IMR-90 (cell line): ENCODE measurements around the gene ALKBH1. TPM values are rescaled to one million over a fixed set of nuclear protein-coding genes. Genes with fewer than 3 reads are reported as not detected.

Experiments
- ATAC-seq: fragments of 200-7000 bp; cut with Tn5 transposase; 2 replicates; pipeline ENCODE4 v1.9.1; 2020; ENCODE audit warnings: low read depth, mild to moderate bottlenecking, moderate library complexity
- BruUV-seq: library from RNA; stranded (reverse); fragments of 400-500 nt; replicated peaks from 2 replicates; lab custom pipeline; 2021; lab: Mats Ljungman, UMichigan
- CTCF ChIA-PET: fragments of 300-600 bp; formaldehyde crosslinking; extraction: SDS; loops from one replicate; lab custom pipeline; 2021; ENCODE audit warnings: antibody characterized with exemption; lab: Yijun Ruan, JAX
- POLR2A ChIA-PET: fragments of 300-600 bp; sonication (Branson Sonifier 250); formaldehyde crosslinking; loops from one replicate; lab custom pipeline; 2022; ENCODE audit warnings: antibody characterized with exemption; ENCODE audit not compliant: unreplicated experiment; lab: Charles Lee
- DNase-seq: peaks from one replicate; pipeline ENCODE4 v3.0.0; 2013
- H2AFZ ChIP-seq: replicated peaks from 2 replicates; pipeline ENCODE3; 2013; ENCODE audit warnings: low read length, mild to moderate bottlenecking; ENCODE audit not compliant: poor library complexity
- H2AK5ac ChIP-seq: 2 replicates; pipeline ENCODE4 v1.6.1; 2013; ENCODE audit warnings: low read depth, low read length, inconsistent platforms
- H2AK9ac ChIP-seq: replicated peaks from 2 replicates; pipeline ENCODE3; 2013; ENCODE audit warnings: mild to moderate bottlenecking, low read depth, low read length, moderate library complexity; ENCODE audit not compliant: poor library complexity
- H2BK120ac ChIP-seq: 2 replicates; pipeline ENCODE4 v1.6.1; 2013; ENCODE audit warnings: low read depth, low read length, inconsistent platforms
- H2BK15ac ChIP-seq: 3 replicates; pipeline ENCODE4 v1.6.1; 2013; ENCODE audit warnings: low read depth, low read length, inconsistent platforms
- H2BK20ac ChIP-seq: 2 replicates; pipeline ENCODE4 v1.6.1; 2013; ENCODE audit warnings: low read depth, mild to moderate bottlenecking, inconsistent platforms, low read length, moderate library complexity
- H2BK5ac ChIP-seq: 2 replicates; pipeline ENCODE4 v1.6.1; 2013; ENCODE audit warnings: mild to moderate bottlenecking, low read depth, low read length, inconsistent platforms; ENCODE audit not compliant: poor library complexity, severe bottlenecking
- H3K14ac ChIP-seq: replicated peaks from 2 replicates; pipeline ENCODE4 v1.6.1; 2013; ENCODE audit warnings: low read depth, low read length, inconsistent platforms
- H3K18ac ChIP-seq: 2 replicates; pipeline ENCODE4 v1.6.1; 2013; ENCODE audit warnings: low read depth, low read length, control low read depth
- H3K23ac ChIP-seq: 2 replicates; pipeline ENCODE4 v1.6.1; 2013; ENCODE audit warnings: low read depth, low read length, inconsistent platforms
- H3K27ac ChIP-seq: 2 replicates; pipeline ENCODE4 v1.5.1; 2013; ENCODE audit warnings: mild to moderate bottlenecking, control low read depth, low read length; ENCODE audit not compliant: insufficient read depth
- H3K27me3 ChIP-seq: 2 replicates; pipeline ENCODE4 v1.6.1; 2013; ENCODE audit warnings: low read length; ENCODE audit not compliant: control insufficient read depth, insufficient read depth
- H3K36me3 ChIP-seq: 2 replicates; pipeline ENCODE4 v1.6.1; 2013; ENCODE audit warnings: low read length, mixed read lengths; ENCODE audit not compliant: control insufficient read depth, insufficient read depth
- H3K4ac ChIP-seq: 2 replicates; pipeline ENCODE4 v1.6.1; 2013; ENCODE audit warnings: low read depth, low read length, inconsistent platforms
- H3K4me1 ChIP-seq: 2 replicates; pipeline ENCODE4 v1.6.1; 2013; ENCODE audit warnings: low read length, mixed read lengths; ENCODE audit not compliant: control insufficient read depth, insufficient read depth
- H3K4me2 ChIP-seq: 2 replicates; pipeline ENCODE4 v1.6.1; 2013; ENCODE audit warnings: low read depth, mild to moderate bottlenecking, control low read depth, low read length, moderate library complexity
- H3K4me3 ChIP-seq: 2 replicates; pipeline ENCODE4 v1.5.1; 2013; ENCODE audit warnings: low read depth, mild to moderate bottlenecking, control low read depth, low read length, moderate library complexity; ENCODE audit not compliant: insufficient read depth
- H3K56ac ChIP-seq: 2 replicates; pipeline ENCODE4 v1.6.1; 2013; ENCODE audit warnings: low read length, inconsistent platforms; ENCODE audit not compliant: insufficient read depth; ENCODE audit errors: extremely low read depth
- H3K79me1 ChIP-seq, 2 experiments: 2 replicates each; pipeline ENCODE4 v1.6.1; 2013; ENCODE audit warnings: low read length in 2 of 2, inconsistent platforms in 1 of 2, low read depth in 1 of 2
- H3K9ac ChIP-seq: 2 replicates; pipeline ENCODE4 v1.6.1; 2013; ENCODE audit warnings: low read depth, low read length, control low read depth
- H3K9me1 ChIP-seq: 2 replicates; pipeline ENCODE4 v1.6.1; 2013; ENCODE audit warnings: low read length, inconsistent platforms; ENCODE audit not compliant: insufficient read depth
- H3K9me3 ChIP-seq: 2 replicates; pipeline ENCODE4 v1.6.1; 2013; ENCODE audit warnings: low read length; ENCODE audit not compliant: control insufficient read depth, insufficient read depth
- H4K20me1 ChIP-seq: 2 replicates; pipeline ENCODE4 v1.6.1; 2013; ENCODE audit warnings: low read length, inconsistent platforms; ENCODE audit not compliant: insufficient read depth
- H4K5ac ChIP-seq: 2 replicates; pipeline ENCODE4 v1.6.1; 2013; ENCODE audit warnings: mild to moderate bottlenecking, low read depth, low read length, control low read depth
- H4K8ac ChIP-seq, 2 experiments: 2 replicates each; pipeline ENCODE4 v1.6.1; 2013; ENCODE audit warnings: low read depth in 2 of 2, low read length in 2 of 2, control low read depth in 1 of 2, inconsistent platforms in 1 of 2
- H4K91ac ChIP-seq: 2 replicates; pipeline ENCODE4 v1.6.1; 2013; ENCODE audit warnings: low read depth, low read length, inconsistent platforms; ENCODE audit not compliant: insufficient read depth
- BHLHE40 ChIP-seq: fragments of 150-350 bp; IDR thresholded peaks from 2 replicates; pipeline ENCODE4 v1.6.1; 2016; ENCODE audit warnings: mild to moderate bottlenecking, low read depth, low read length
- CEBPB ChIP-seq: IDR thresholded peaks from 2 replicates; pipeline ENCODE4 v1.6.1; 2012; ENCODE audit warnings: low read depth, low read length, improper control_type of control experiment
- FOS ChIP-seq: fragments of 150-350 bp; IDR thresholded peaks from 2 replicates; pipeline ENCODE4 v1.6.1; 2016; ENCODE audit warnings: low read depth, low read length
- MAFK ChIP-seq: IDR thresholded peaks from 2 replicates; pipeline ENCODE4 v1.6.1; 2012; ENCODE audit warnings: low read depth, low read length, improper control_type of control experiment
- MAZ ChIP-seq: IDR thresholded peaks from 2 replicates; pipeline ENCODE4 v1.6.1; 2012; ENCODE audit warnings: low read depth, mild to moderate bottlenecking, low read length, improper control_type of control experiment, moderate library complexity, borderline replicate concordance
- MXI1 ChIP-seq: IDR thresholded peaks from 2 replicates; pipeline ENCODE4 v1.6.1; 2012; ENCODE audit warnings: low read depth, mild to moderate bottlenecking, low read length, moderate library complexity, borderline replicate concordance
- NFE2L2 ChIP-seq: fragments of 150-350 bp; IDR thresholded peaks from 2 replicates; pipeline ENCODE4 v1.6.1; 2016; ENCODE audit warnings: low read depth, mild to moderate bottlenecking, low read length
- POLR2A ChIP-seq: IDR thresholded peaks from 2 replicates; pipeline ENCODE4 v1.6.1; 2012; ENCODE audit warnings: mild to moderate bottlenecking, low read depth, low read length
- RAD21 ChIP-seq: IDR thresholded peaks from 2 replicates; pipeline ENCODE4 v1.6.1; 2012; ENCODE audit warnings: low read length, improper control_type of control experiment
- RFX5 ChIP-seq: IDR thresholded peaks from 2 replicates; pipeline ENCODE4 v1.8.0; 2012; ENCODE audit warnings: low read depth, mild to moderate bottlenecking, low read length, moderate library complexity
- SMC3 ChIP-seq: fragments of 150-350 bp; IDR thresholded peaks from 2 replicates; pipeline ENCODE4 v1.6.1; 2016; ENCODE audit warnings: low read depth, mild to moderate bottlenecking, antibody characterized with exemption, low read length, moderate library complexity
- WGBS, 2 experiments: methylation state at CpG; one replicate each; pipeline versions ENCODE4 v1.1.5 to v1.1.7; 2013; ENCODE audit warnings: missing lambda C conversion rate in 2 of 2; ENCODE audit not compliant: insufficient read length in 1 of 2; ENCODE audit errors: extremely low coverage in 2 of 2; 5-methylcytosine and 5-hydroxymethylcytosine counted together
- dilution Hi-C: fragments of 300-500 bp; cut with HindIII; formaldehyde crosslinking; loops from one replicate; pipeline ENCODE4 v1.14.3; 2018; ENCODE audit warnings: low sequenced_read_pairs; ENCODE audit not compliant: unreplicated experiment
- in situ Hi-C: fragments of 300-500 bp; cut with MboI; formaldehyde crosslinking; loops from 3 replicates; pipeline ENCODE4 v1.14.3; 2019; ENCODE audit warnings: low sequenced_read_pairs, inconsistent platforms, mixed read lengths
- intact Hi-C: fragments of 100-400 bp; cut with micrococcal nuclease; formaldehyde crosslinking; loops from 2 replicates; pipeline ENCODE4 v1.10.0; 2022
- polyA plus RNA-seq, 3 experiments: library from polyadenylated mRNA; depleted of rRNA; stranded (reverse); fragments of >200 nt; gene quantifications; 2 replicates each; pipeline ENCODE4 v1.2.3, GENCODE V29; 2012; ENCODE audit warnings: low replicate concordance in 1 of 3
- total RNA-seq: library from RNA; depleted of rRNA; stranded (reverse); fragments of >200 nt; gene quantifications from 2 replicates; pipeline ENCODE4 v1.2.3, GENCODE V29; 2012
- TF ChIP-seq, protein P1 (sequence below): fragments of 150-350 bp; IDR thresholded peaks from 2 replicates; pipeline ENCODE4 v1.6.1; 2016; ENCODE audit warnings: low read depth, mild to moderate bottlenecking, low read length, moderate library complexity, borderline replicate concordance
- TF ChIP-seq, protein P2 (sequence below): fragments of 150-350 bp; IDR thresholded peaks from 2 replicates; pipeline ENCODE4 v1.6.1; 2017; ENCODE audit warnings: mild to moderate bottlenecking, antibody characterized with exemption, low read length, low read depth
- TF ChIP-seq, protein P3 (sequence below): conservative IDR thresholded peaks from 2 replicates; pipeline ENCODE4 v1.5.1; 2012; ENCODE audit warnings: mild to moderate bottlenecking, low read depth, low read length, improper control_type of control experiment

ALKBH1 gene
- total and polyA plus RNA-seq, 2 of the 4 experiments (the other 2 are of a cell fraction), result 10.0 to 10.8 TPM

DNA sequence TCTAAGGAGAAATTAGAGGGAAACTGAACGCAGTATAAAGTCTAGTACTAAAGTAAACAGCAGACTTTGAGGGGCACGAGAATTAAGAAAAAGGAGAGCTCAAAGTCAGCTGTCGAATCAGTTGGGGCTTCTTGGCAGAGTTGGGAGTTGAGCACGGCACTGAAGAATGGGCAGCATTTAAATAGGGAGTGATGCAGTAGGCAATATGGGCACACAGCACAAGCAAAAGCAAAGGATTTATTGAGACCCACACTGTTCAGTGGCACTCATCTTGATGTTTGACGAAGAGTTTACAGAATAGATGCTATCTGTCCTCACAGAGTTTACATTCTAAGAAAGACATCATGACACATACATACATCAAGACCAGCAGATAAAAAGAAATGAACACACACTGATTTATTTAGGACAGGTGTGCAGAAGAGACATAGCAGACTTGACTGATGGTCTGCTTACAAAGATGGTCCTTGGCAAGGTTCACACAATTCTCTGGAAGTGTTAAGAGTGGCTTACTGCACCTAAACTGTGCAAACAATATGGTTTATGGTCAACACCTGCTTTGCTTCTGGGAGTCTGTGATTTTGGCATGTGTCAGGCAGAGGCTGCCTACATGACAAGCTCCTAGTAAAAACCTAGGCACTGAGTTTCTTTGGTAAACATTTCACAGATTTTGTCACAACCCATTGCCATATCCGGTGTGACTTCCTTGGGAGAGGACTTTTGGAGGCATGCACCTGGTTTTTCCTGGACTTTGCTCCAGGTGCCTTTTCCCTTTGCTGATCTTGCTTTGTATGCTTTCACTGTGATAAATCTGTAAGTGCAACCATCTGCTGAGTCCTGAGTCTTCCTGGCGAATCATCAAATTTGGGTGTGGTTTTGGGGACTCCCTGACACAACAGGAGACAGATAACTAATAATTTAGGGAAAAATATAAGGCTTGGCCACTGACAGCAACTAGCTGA, 26.3 kb downstream of the ALKBH1 start:
- Histone ChIP-seq H2AFZ (no peak overlapping the region), H3K4me2 (0 out of 2 replicates have a peak overlapping the region, but pooled peaks have one; percentile 22), H3K23ac (no peak overlapping the region), H3K18ac (no peak overlapping the region), H4K5ac (no peak overlapping the region), H2BK5ac (no peak overlapping the region), H4K20me1 (peaks cover 12% of the 10 kb centered on the region; the same call in 1 of the 2 replicates), H3K9me3 (no peaks in the 10 kb centered on the region), H3K36me3 (peaks cover 10% of the 10 kb centered on the region), H2BK15ac (no peak overlapping the region), H3K4me1 (peaks cover 5% of the 10 kb centered on the region), H3K4me3 (no peak overlapping the region), H3K27ac (no peak overlapping the region), H2AK5ac (no peak overlapping the region), H3K9me1 (peaks cover 6% of the 10 kb centered on the region), H2AK9ac (peak overlapping the region; percentile 19), H3K27me3 (no peaks in the 10 kb centered on the region), H3K56ac (no peak overlapping the region), H2BK120ac (no peak overlapping the region), H3K9ac (no peak overlapping the region), H3K4ac (no peak overlapping the region), H2BK20ac (no peak overlapping the region), H4K91ac (no peak overlapping the region), H3K14ac (no peak overlapping the region), H3K79me1 (peaks cover 6 to 9% of the 10 kb centered on the region in 2 experiments; a peak in 3 of 4 replicates), H4K8ac (no peak overlapping the region)
- CTCF ChIA-PET, result no interaction called here
- in situ Hi-C loops, result no loop called here
- no peak for ATAC-seq
- peak; percentile 25 for DNase-seq
- intact Hi-C loops, result no loop called here
- POLR2A ChIA-PET, result no interaction called here
- 74% methylated on average over 5 of the region's 7 CpGs; no CpG with 5 or more reads in 1 of the 2 experiments for WGBS, 2 experiments
- dilution Hi-C loops, result no loop called here
- no TSS peak for BruUV-seq
- no peak for TF ChIP-seq NFE2L2
- TF ChIP-seq CEBPB, result no peak
- no peak for TF ChIP-seq RAD21
- TF ChIP-seq FOS, result no peak
- no peak for TF ChIP-seq POLR2A
- TF ChIP-seq, protein P1, sequence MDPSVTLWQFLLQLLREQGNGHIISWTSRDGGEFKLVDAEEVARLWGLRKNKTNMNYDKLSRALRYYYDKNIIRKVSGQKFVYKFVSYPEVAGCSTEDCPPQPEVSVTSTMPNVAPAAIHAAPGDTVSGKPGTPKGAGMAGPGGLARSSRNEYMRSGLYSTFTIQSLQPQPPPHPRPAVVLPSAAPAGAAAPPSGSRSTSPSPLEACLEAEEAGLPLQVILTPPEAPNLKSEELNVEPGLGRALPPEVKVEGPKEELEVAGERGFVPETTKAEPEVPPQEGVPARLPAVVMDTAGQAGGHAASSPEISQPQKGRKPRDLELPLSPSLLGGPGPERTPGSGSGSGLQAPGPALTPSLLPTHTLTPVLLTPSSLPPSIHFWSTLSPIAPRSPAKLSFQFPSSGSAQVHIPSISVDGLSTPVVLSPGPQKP, result no peak
- no peak for TF ChIP-seq RFX5
- no peak for TF ChIP-seq MXI1
- no peak for TF ChIP-seq SMC3
- no peak for TF ChIP-seq MAFK
- TF ChIP-seq, protein P2, sequence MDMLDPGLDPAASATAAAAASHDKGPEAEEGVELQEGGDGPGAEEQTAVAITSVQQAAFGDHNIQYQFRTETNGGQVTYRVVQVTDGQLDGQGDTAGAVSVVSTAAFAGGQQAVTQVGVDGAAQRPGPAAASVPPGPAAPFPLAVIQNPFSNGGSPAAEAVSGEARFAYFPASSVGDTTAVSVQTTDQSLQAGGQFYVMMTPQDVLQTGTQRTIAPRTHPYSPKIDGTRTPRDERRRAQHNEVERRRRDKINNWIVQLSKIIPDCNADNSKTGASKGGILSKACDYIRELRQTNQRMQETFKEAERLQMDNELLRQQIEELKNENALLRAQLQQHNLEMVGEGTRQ, result no peak
- TF ChIP-seq, protein P3, sequence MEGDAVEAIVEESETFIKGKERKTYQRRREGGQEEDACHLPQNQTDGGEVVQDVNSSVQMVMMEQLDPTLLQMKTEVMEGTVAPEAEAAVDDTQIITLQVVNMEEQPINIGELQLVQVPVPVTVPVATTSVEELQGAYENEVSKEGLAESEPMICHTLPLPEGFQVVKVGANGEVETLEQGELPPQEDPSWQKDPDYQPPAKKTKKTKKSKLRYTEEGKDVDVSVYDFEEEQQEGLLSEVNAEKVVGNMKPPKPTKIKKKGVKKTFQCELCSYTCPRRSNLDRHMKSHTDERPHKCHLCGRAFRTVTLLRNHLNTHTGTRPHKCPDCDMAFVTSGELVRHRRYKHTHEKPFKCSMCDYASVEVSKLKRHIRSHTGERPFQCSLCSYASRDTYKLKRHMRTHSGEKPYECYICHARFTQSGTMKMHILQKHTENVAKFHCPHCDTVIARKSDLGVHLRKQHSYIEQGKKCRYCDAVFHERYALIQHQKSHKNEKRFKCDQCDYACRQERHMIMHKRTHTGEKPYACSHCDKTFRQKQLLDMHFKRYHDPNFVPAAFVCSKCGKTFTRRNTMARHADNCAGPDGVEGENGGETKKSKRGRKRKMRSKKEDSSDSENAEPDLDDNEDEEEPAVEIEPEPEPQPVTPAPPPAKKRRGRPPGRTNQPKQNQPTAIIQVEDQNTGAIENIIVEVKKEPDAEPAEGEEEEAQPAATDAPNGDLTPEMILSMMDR, result no peak
- no peak for TF ChIP-seq MAZ
- no peak for TF ChIP-seq BHLHE40
